PFSK-1 (cell line): ENCODE data around the gene C1QTNF2.

ENCODE experiments used
- REST ChIP-seq, 2 experiments: IDR thresholded peaks; 2 replicates each; pipeline versions ENCODE4 v1.6.1 to v1.8.0; 2011 to 2012; ENCODE audit warnings: low read depth in 2 of 2, low read length in 2 of 2, control low read depth in 1 of 2, inconsistent platforms in 1 of 2, mild to moderate bottlenecking in 1 of 2, moderate library complexity in 1 of 2; ENCODE audit not compliant: insufficient read depth in 1 of 2
- SIN3A ChIP-seq: IDR thresholded peaks from 2 replicates; pipeline ENCODE4 v1.6.1; 2012; ENCODE audit warnings: mild to moderate bottlenecking, low read length, moderate library complexity, borderline replicate concordance; ENCODE audit not compliant: insufficient read depth

- TF ChIP-seq SIN3A (no peak), REST (IDR thresholded peaks at IDR 0.05; ENCODE audit: insufficient read depth in 1 of 2, low read depth in 2 of 2, low read length in 2 of 2) (no peak)
These were observed 22.3 kb downstream of the C1QTNF2 start for GRCh38 chr5:160348080-160348479.
